Tibial artery (tissue), 4 donors: ENCODE measurements around the gene MUC2.

ENCODE experiments used
- DNase-seq, 2 donors: peaks; one replicate each; pipeline ENCODE4 v3.0.0-alpha.2; 2019
- H3K27ac ChIP-seq, 2 donors: fragments of 200-600 bp; sonication (generic) in 1 of 2; 1 replicate in 1 of 2; 2 replicates in 1 of 2; pipeline ENCODE4 v1.5.1; 2018 to 2019; ENCODE audit warnings: mild to moderate bottlenecking in 1 of 2
- H3K27me3 ChIP-seq, 2 donors: fragments of 200-600 bp; sonication (generic) in 1 of 2; one replicate each; pipeline versions ENCODE4 v1.5.1 to v1.6.0; 2016 to 2019
- H3K36me3 ChIP-seq, 3 donors: fragments of 200-600 bp; sonication (generic) in 2 of 3; one replicate each; pipeline ENCODE4 v1.5.1; 2016 to 2019; ENCODE audit warnings: mild to moderate bottlenecking in 2 of 3
- H3K4me1 ChIP-seq, 4 donors: fragments of 200-600 bp; sonication (generic) in 2 of 4; 1 replicate in 3 of 4; 2 replicates in 1 of 4; pipeline ENCODE4 v1.5.1; 2016 to 2019
- H3K4me3 ChIP-seq, 2 donors: fragments of 200-600 bp; sonication (generic) in 1 of 2; 1 replicate in 1 of 2; 2 replicates in 1 of 2; pipeline ENCODE4 v1.5.1; 2018 to 2019; ENCODE audit warnings: mild to moderate bottlenecking in 2 of 2
- H3K9me3 ChIP-seq, 3 donors: fragments of 200-600 bp; sonication (generic) in 1 of 3; one replicate each; pipeline ENCODE4 v1.5.1; 2016 to 2019
- intact Hi-C: fragments of 100-400 bp; cut with DNase I; formaldehyde crosslinking; loops from one replicate; pipeline ENCODE4 v1.15.0; 2023; ENCODE audit warnings: low total_unique reads
- TF ChIP-seq, protein P1 (sequence below), 2 experiments: fragments of 200-600 bp in 1 of 2; fragments of 450-650 bp in 1 of 2; IDR thresholded peaks; one replicate each; pipeline ENCODE4 v1.5.1; 2017 to 2019; ENCODE audit warnings: antibody characterized with exemption in 2 of 2, mild to moderate bottlenecking in 1 of 2, moderate library complexity in 1 of 2

Gene MUC2

GRCh38 chr11:1117992-1118391 lies 43.3 kb downstream of the MUC2 start:
- H3K27ac ChIP-seq: no peak overlapping the region
- H3K27me3 ChIP-seq: peaks cover 0 to 48% of the 10 kb centered on the region in 2 donors
- no peaks in the 10 kb centered on the region for H3K4me1 ChIP-seq
- TF ChIP-seq, protein P1, sequence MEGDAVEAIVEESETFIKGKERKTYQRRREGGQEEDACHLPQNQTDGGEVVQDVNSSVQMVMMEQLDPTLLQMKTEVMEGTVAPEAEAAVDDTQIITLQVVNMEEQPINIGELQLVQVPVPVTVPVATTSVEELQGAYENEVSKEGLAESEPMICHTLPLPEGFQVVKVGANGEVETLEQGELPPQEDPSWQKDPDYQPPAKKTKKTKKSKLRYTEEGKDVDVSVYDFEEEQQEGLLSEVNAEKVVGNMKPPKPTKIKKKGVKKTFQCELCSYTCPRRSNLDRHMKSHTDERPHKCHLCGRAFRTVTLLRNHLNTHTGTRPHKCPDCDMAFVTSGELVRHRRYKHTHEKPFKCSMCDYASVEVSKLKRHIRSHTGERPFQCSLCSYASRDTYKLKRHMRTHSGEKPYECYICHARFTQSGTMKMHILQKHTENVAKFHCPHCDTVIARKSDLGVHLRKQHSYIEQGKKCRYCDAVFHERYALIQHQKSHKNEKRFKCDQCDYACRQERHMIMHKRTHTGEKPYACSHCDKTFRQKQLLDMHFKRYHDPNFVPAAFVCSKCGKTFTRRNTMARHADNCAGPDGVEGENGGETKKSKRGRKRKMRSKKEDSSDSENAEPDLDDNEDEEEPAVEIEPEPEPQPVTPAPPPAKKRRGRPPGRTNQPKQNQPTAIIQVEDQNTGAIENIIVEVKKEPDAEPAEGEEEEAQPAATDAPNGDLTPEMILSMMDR (IDR thresholded peaks at IDR 0.05): no peak
- intact Hi-C loops: no loop called here
- no peak overlapping the region for H3K4me3 ChIP-seq
- DNase-seq: peak; percentile 7 to 47
- no peaks in the 10 kb centered on the region for H3K36me3 ChIP-seq
- no peaks in the 10 kb centered on the region for H3K9me3 ChIP-seq

DNA sequence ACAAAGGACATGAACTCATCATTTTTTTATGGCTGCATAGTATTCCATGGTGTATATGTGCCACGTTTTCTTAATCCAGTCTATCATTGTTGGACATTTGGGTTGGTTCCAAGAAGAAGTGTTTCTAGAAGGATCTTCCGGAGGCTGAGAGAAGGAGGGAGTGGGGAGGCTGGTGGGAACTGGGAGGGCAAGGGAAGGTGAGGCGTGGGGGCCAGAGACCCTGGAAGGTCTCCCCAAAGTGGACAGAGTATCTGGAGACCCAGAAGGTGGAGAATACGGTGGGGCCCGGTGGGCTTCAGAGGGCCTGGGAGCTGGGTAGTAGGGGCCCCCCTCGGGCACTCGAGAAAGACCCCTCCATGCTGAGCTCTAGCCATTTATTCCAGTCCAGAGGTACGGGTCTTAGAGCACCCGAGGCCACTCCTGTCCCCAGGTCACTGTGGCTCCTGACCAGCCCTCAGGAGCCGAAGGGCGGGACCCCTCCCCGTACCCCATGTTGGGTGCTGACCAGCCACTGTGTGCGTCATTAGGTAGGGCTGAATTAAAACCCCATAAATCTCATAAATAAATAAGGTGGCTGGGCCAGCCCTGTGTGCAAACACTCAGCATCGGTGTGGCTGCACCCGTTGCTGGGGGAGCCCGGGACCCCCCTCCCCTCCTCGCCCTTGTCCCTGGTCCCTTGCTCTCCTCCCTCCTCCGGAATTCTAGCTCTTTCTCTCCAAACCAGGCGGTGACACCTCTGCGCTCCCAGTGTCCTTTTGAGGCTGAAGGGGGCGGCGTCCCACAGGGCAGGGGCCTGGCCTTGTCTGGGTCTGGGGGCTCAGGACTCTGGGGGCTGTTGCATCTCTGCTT lies 44.3 kb downstream of the MUC2 start:
- H3K27ac ChIP-seq: no peak overlapping the region
- peak; percentile 9 to 43 for DNase-seq
- peaks cover 0 to 55% of the 10 kb centered on the region in 2 donors for H3K27me3 ChIP-seq
- H3K4me1 ChIP-seq: no peaks in the 10 kb centered on the region
- H3K9me3 ChIP-seq: no peaks in the 10 kb centered on the region
- no peaks in the 10 kb centered on the region for H3K36me3 ChIP-seq
- no peak overlapping the region for H3K4me3 ChIP-seq
- TF ChIP-seq, protein P1 (IDR thresholded peaks at IDR 0.05): no peak
- intact Hi-C loops: no loop called here

GRCh38 chr11:1119604-1120146 lies 45.0 kb downstream of the MUC2 start:
- TF ChIP-seq, protein P1 (IDR thresholded peaks at IDR 0.05): no peak
- no peak overlapping the region for H3K27ac ChIP-seq
- H3K4me3 ChIP-seq: no peak overlapping the region
- peak; percentile 7 to 61 for DNase-seq
- no peaks in the 10 kb centered on the region for H3K4me1 ChIP-seq
- no peaks in the 10 kb centered on the region for H3K9me3 ChIP-seq
- H3K27me3 ChIP-seq: peaks cover 0 to 55% of the 10 kb centered on the region in 2 donors
- intact Hi-C loops: no loop called here
- no peaks in the 10 kb centered on the region for H3K36me3 ChIP-seq

DNA sequence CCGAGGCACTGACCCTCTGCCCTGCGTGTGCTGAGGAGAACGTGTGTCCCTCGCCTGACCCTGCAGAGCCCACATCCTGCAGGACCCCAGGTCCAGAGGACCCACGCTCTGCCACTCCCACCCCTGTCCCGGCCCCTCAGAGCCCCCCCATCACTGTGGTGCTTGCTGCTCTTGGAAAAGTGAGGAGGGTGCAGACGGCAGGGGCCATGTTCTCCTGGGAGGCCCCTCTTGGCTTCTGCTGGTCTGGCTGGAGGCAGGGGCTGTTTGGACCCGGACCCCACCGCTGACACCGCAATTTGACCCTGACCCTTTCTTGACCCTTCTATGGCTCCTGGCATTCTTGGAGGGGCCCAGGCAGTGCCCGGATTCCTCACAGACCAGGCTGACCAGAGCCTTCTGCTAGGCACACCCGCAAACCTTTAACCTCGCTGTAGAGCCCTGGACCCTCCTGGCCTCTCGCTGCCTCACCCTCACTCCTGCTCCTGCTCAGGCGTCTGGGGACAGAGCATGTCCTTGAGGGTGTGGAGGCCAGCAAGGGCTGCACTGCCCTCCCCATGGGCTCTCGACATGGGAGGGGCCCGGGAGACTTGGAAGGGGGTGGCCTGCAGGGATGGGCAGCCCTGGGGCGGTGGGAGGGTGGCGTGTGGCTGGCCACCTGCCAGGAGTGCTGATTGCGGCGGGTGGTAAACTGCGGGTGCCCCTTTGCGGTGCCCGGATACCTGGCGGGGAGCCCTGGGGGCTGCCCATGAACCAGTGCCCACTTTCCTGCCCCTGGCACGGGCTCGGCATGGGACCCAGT lies 46.1 kb downstream of the MUC2 start:
- Histone ChIP-seq H3K4me1 (no peaks in the 10 kb centered on the region), H3K27me3 (peaks cover 0 to 52% of the 10 kb centered on the region in 2 donors), H3K9me3 (no peaks in the 10 kb centered on the region), H3K36me3 (no peaks in the 10 kb centered on the region), H3K27ac (no peak overlapping the region), H3K4me3 (no peak overlapping the region)
- peak; percentile 16 to 53 for DNase-seq
- TF ChIP-seq, protein P1 (IDR thresholded peaks at IDR 0.05): no peak
- intact Hi-C loops: no loop called here

- H3K27me3 ChIP-seq: peaks cover 0 to 54% of the 10 kb centered on the region in 2 donors
- TF ChIP-seq, protein P1 (IDR thresholded peaks at IDR 0.05): no peak
- H3K4me3 ChIP-seq: no peak overlapping the region
- DNase-seq: peak; percentile 17 to 44
- intact Hi-C loops: no loop called here
- H3K27ac ChIP-seq: no peak overlapping the region
- H3K36me3 ChIP-seq: no peaks in the 10 kb centered on the region
- H3K9me3 ChIP-seq: no peaks in the 10 kb centered on the region
- H3K4me1 ChIP-seq: no peaks in the 10 kb centered on the region
Observed at GRCh38 chr11:1121331-1121812, 46.7 kb downstream of the MUC2 start.
